Kidney (tissue), 14 donors: ENCODE results near the gene TNXB. TPM values are rescaled to one million over a fixed set of nuclear protein-coding genes. Genes with fewer than 3 reads are reported as not detected.
A peak's percentile ranks its signal among the peaks of the same experiment; 100 is the strongest.
"Not testable (repeated sequence)": the region's sequence is repeated elsewhere in the genome, so short reads cannot be mapped to it uniquely, and the experiment has no call there.

ENCODE experiments used
- DNase-seq, 5 donors: peaks; one replicate each; pipeline ENCODE4 v3.0.0-alpha.2; 2013 to 2020
- FAIRE-seq: peaks from 2 replicates; lab custom pipeline; 2012; peaks lifted over from hg19 to GRCh38; lab: Jason Lieb, UNC
- H3K27ac ChIP-seq, 2 donors: one replicate each; pipeline ENCODE4 v1.7.0; 2013; ENCODE audit warnings: low read depth in 2 of 2, low read length in 2 of 2, inconsistent platforms in 1 of 2
- H3K27me3 ChIP-seq: one replicate; pipeline ENCODE4 v1.7.1; 2013; ENCODE audit warnings: low read length, inconsistent platforms; ENCODE audit not compliant: control insufficient read depth, insufficient read depth
- H3K36me3 ChIP-seq, 3 donors: one replicate each; pipeline versions ENCODE4 v1.7.0 to v1.7.1; 2013; ENCODE audit warnings: low read length in 3 of 3, control low read depth in 1 of 3, inconsistent platforms in 1 of 3; ENCODE audit not compliant: insufficient read depth in 3 of 3, control insufficient read depth in 2 of 3
- H3K4me1 ChIP-seq, 3 donors: one replicate each; pipeline versions ENCODE4 v1.7.0 to v1.7.1; 2013; ENCODE audit warnings: low read length in 3 of 3, inconsistent platforms in 1 of 3, low read depth in 1 of 3; ENCODE audit not compliant: control insufficient read depth in 2 of 3, insufficient read depth in 2 of 3
- H3K4me3 ChIP-seq, 3 donors: one replicate each; pipeline versions ENCODE4 v1.7.0 to v1.8.1; 2013; ENCODE audit warnings: low read length in 3 of 3, control low read depth in 1 of 3, inconsistent platforms in 1 of 3
- H3K9ac ChIP-seq, 3 donors: one replicate each; pipeline versions ENCODE4 v1.7.0 to v1.7.1; 2013; ENCODE audit warnings: low read length in 3 of 3, control low read depth in 1 of 3, inconsistent platforms in 1 of 3
- H3K9me3 ChIP-seq, 3 donors: one replicate each; pipeline versions ENCODE4 v1.7.0 to v1.7.1; 2013; ENCODE audit warnings: low read length in 3 of 3, control low read depth in 1 of 3, inconsistent platforms in 1 of 3; ENCODE audit not compliant: control insufficient read depth in 2 of 3, insufficient read depth in 1 of 3
- intact Hi-C: fragments of 100-400 bp; cut with DNase I; formaldehyde crosslinking; loops from one replicate; pipeline ENCODE4 v1.11.1; 2022
- polyA plus RNA-seq: library from polyadenylated mRNA; stranded (reverse); fragments of 350-450 nt; fragmentation: Illumina TruSeq; extraction: RNeasy Lipid Tissue Mini Kit (QIAGEN cat#74804); gene quantifications from one replicate; pipeline ENCODE4 v1.2.3, GENCODE V29; 2014; ENCODE audit warnings: low read depth, low replicate concordance; ENCODE audit not compliant: insufficient read depth
- total RNA-seq: library from RNA; stranded (reverse); fragmentation: NEBNext Ultra II Directional; extraction: Animal tissue kit (Norgen Biotek cat#: 25700); gene quantifications from one replicate; pipeline ENCODE4 v1.2.1, GENCODE V29; 2021
- TF ChIP-seq, protein P1 (sequence below): IDR thresholded peaks from 3 replicates; pipeline ENCODE4 v1.5.1; 2012; ENCODE audit warnings: mild to moderate bottlenecking, moderate library complexity, borderline replicate concordance; ENCODE audit not compliant: insufficient read depth; ENCODE audit errors: extremely low read depth
- donor health status: control.
- donor health status: control.
- donor health status: control.
- donor health status: control.
- donor health status: control.
- donor health status: DM: yes; HTN: yes; CAD: no.
- donor health status: Normal renal cell carcinoma (clear cell type).

Gene TNXB
- total and polyA plus RNA-seq, 2 donors from 2014 or later: 13.3 to 88.2 TPM

DNA sequence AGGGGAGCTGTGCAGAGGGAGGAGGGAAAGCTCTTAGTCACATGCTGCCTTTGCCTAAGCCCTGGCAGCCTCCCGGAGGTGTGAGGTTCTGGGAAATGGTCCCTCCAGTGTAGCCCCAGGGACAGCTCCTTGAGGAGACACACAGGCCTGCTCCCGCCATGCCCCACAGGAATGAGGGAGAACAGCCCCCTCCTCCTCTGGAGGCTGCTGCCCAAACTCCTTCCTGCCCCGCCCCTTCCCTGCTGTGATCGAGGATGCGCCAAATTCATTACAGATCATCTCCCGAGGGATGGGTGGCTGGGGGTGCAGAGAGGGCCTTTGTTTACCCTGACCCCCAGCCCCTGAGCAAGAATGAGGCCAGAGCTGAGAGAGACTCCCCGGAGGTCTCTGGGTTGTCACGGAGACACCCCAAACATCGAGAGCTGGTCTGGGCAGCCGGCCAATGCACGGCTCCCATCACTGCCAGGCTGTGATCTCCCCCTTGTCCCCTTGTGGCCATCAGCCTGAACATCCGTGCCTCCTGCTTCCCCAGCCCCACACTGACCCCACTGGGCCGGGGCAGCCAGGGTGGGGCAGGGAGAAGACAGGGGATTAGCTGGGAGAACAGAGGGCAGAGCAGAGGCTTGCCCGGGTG, 62.6 kb downstream of the TNXB start:
- Histone ChIP-seq H3K27me3 (no peaks in the 10 kb centered on the region), H3K4me1 (peaks cover 0 to 3% (median 0%) of the 10 kb centered on the region in 3 donors), H3K4me3 (no peak overlapping the region), H3K36me3 (no peaks in the 10 kb centered on the region), H3K27ac (no peak overlapping the region), H3K9ac (no peak overlapping the region), H3K9me3 (no peaks in the 10 kb centered on the region)
- TF ChIP-seq, protein P1, sequence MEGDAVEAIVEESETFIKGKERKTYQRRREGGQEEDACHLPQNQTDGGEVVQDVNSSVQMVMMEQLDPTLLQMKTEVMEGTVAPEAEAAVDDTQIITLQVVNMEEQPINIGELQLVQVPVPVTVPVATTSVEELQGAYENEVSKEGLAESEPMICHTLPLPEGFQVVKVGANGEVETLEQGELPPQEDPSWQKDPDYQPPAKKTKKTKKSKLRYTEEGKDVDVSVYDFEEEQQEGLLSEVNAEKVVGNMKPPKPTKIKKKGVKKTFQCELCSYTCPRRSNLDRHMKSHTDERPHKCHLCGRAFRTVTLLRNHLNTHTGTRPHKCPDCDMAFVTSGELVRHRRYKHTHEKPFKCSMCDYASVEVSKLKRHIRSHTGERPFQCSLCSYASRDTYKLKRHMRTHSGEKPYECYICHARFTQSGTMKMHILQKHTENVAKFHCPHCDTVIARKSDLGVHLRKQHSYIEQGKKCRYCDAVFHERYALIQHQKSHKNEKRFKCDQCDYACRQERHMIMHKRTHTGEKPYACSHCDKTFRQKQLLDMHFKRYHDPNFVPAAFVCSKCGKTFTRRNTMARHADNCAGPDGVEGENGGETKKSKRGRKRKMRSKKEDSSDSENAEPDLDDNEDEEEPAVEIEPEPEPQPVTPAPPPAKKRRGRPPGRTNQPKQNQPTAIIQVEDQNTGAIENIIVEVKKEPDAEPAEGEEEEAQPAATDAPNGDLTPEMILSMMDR: no peak
- intact Hi-C loops: no loop called here
- peak in 2 of 5 donors; percentile 39 to 78 for DNase-seq
- FAIRE-seq: no peak

DNA sequence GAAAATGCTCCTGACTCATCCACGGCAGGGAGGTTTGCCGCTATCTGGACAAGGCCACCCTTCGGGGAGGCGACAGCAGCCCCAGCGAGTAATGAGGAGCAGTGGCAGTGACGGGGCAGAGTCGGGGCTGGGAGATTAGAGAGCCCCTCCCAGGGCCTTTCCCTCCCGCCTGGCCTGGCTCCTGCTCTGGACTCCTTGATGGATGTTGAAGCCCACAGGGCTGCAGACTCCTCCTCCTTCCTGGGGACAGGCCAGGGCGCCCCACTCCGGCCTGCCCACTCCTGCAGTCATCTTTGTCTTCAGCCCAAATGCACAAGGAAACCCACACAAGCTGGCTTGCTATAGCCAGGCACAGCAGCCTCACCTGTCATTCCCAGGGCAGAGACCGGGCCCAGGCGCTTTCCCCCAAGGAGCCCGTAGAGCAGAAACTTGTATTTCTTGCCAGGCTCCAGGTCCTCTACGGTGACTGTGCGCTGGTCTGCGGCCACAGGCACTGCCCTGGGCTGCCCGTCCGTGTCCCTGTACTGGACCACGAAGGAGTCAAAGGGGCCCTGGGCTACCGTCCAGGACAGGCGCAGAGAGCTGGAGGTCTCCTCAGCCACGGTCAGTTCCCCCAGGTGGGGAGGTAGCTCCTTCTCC, 63.2 kb downstream of the TNXB start:
- Histone ChIP-seq H3K4me3 (no peak overlapping the region), H3K27me3 (no peaks in the 10 kb centered on the region), H3K9me3 (no peaks in the 10 kb centered on the region), H3K27ac (no peak overlapping the region), H3K9ac (no peak overlapping the region), H3K36me3 (no peaks in the 10 kb centered on the region), H3K4me1 (peaks cover 0 to 3% (median 0%) of the 10 kb centered on the region in 3 donors)
- DNase-seq: peak in 2 of 5 donors; percentile 36 to 53
- FAIRE-seq: no peak
- intact Hi-C loops: no loop called here
- TF ChIP-seq, protein P1: no peak

DNA sequence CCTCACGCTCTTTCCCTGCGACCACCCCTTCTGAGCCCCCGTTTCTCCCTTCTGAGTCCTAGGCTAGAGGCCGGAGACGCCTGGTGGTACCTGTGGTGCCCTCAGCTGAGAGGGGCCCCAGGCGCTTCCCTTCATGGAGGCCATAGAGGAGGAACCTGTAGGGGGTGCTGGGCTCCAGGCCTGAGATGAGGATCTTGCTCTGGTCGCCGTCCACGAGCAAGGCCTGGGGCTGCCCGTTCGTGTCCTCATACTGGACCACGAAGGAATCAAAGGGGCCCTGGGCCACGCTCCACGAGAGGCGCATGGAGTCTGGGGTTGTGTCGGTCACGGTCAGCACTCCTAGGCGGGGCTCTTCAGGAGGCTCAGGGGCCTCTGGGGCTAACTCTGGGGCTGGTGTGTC, 64.2 kb downstream of the TNXB start:
- H3K9ac ChIP-seq, intact Hi-C loops, FAIRE-seq, H3K4me3 ChIP-seq, H3K36me3 ChIP-seq, H3K27ac ChIP-seq, H3K4me1 ChIP-seq, H3K27me3 ChIP-seq, DNase-seq, H3K9me3 ChIP-seq: not testable (repeated sequence)

DNA sequence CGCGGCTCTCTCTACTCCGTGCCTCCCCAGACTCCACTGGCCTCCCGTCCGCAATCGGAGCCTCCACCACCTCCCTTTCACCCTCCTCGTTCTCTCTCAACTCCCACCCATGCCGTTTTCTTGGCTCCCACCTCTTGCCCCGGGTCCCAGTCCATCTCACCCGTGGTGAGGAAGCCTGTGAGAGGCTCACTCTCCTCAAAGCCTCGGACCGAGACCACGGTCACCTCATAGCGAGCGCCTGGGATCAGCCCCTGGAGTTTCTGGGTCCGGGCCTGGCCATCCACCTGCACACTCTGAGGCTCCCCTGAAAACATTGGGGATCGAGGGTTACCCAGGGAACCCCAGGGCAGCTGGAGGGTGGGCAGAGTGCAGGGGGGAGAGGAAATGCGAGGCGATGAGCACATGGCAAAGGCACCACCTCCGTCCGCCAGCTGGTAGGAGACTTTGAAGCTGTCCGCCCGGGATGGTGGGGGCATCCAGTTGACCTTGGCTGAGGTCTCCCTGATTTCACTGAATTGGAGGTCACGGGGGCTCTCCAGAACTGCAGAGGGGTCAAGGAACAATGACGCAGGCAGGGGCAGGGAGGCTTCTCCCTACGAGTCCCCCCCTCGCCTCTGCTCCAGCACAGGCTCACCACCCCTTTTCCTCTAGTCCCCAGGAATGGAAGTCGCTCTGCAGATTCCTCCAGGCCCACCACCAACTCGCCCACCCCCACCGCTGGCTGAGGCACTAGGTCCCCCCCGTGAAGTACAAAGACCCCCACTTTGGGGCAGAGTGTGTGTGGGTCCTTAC, 65.4 kb downstream of the TNXB start:
- H3K27me3 ChIP-seq, H3K27ac ChIP-seq, FAIRE-seq, H3K4me1 ChIP-seq, H3K9me3 ChIP-seq, H3K9ac ChIP-seq, intact Hi-C loops, H3K4me3 ChIP-seq, H3K36me3 ChIP-seq: not testable (repeated sequence)
- peak in 1 of 5 donors; percentile 62 for DNase-seq

DNA sequence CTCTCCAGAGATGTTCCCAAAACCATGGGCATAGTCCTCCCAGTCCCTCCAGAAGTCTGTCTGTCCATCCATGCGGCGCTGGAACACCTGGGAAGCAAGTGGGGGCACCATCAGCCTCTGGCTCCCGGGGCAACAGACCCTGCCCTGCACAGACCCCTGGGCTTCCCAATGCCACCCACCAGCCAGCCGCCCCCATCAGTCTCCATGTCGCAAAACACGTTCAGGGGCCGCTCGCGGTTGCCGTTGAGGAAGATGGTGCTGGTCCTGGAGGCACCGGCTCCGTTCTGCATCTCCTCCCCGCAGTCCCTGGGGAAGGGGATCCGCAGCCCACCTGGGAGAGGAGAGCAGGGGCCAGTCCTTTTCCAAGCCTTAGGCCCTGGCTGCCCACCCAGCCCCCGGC, 66.9 kb downstream of the TNXB start:
- H3K9ac ChIP-seq, H3K27me3 ChIP-seq, H3K4me1 ChIP-seq, H3K36me3 ChIP-seq, H3K4me3 ChIP-seq, H3K27ac ChIP-seq, intact Hi-C loops, H3K9me3 ChIP-seq, FAIRE-seq: not testable (repeated sequence)
- peak in 1 of 5 donors; percentile 43 for DNase-seq

DNA sequence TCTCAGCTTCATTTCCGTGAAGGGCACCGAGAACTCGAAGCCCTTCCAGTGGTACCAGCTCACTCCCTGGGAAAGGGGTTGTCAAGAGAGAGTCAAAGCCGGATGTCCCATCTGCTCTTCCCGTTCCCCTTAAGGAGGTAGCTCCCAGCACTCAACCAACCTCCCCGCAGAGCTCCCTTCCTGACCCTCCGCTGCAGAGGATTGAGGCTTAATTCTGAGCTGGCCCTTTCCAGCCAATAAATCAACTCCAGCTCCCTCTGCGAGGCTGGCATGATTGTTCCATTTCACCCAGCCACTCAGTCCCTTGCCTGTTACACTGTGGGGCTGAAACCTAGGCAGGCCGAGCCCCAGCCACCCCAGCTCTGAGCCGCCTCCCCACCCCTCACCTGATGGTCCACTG, 67.8 kb downstream of the TNXB start:
- H3K27ac ChIP-seq, FAIRE-seq, H3K36me3 ChIP-seq, H3K27me3 ChIP-seq, H3K4me3 ChIP-seq, intact Hi-C loops, H3K9me3 ChIP-seq, H3K9ac ChIP-seq, H3K4me1 ChIP-seq: not testable (repeated sequence)
- peak in 1 of 5 donors; percentile 10 for DNase-seq
